Left ventricle myocardium inferior (tissue), 1 donor: ENCODE measurements around the gene PBX4. TPM values are rescaled to one million over a fixed set of nuclear protein-coding genes. Genes with fewer than 3 reads are reported as not detected.
A peak's percentile ranks its signal among the peaks of the same experiment; 100 is the strongest.

Experiments
- DNase-seq: peaks from one replicate; pipeline ENCODE4 v3.0.0-alpha.2; 2020
- H3K27ac ChIP-seq: fragments of 200-600 bp; replicated peaks from 2 replicates; pipeline ENCODE4 v1.8.0; 2021
- H3K27me3 ChIP-seq: fragments of 200-600 bp; 2 replicates; pipeline ENCODE4 v1.8.0; 2021; ENCODE audit warnings: low read depth
- H3K36me3 ChIP-seq: fragments of 200-600 bp; 2 replicates; pipeline ENCODE4 v1.8.0; 2021
- H3K4me1 ChIP-seq: fragments of 200-600 bp; 2 replicates; pipeline ENCODE4 v1.8.0; 2021
- H3K4me3 ChIP-seq: fragments of 200-600 bp; 2 replicates; pipeline ENCODE4 v1.8.0; 2021; ENCODE audit warnings: mild to moderate bottlenecking, moderate library complexity
- H3K9me3 ChIP-seq: fragments of 200-600 bp; replicated peaks from 2 replicates; pipeline ENCODE4 v1.8.0; 2021
- intact Hi-C: fragments of 100-400 bp; cut with micrococcal nuclease; formaldehyde crosslinking; loops from one replicate; pipeline ENCODE4 v1.11.0; 2022
- total RNA-seq: library from RNA; stranded (reverse); fragmentation: NEBNext Ultra II Directional; extraction: Animal tissue kit (Norgen Biotek cat#: 25700); gene quantifications from one replicate; pipeline ENCODE4 v1.2.1, GENCODE V29; 2021
- TF ChIP-seq, protein P1 (sequence below): fragments of 200-600 bp; IDR thresholded peaks from 2 replicates; pipeline ENCODE4 v1.8.0; 2021; ENCODE audit warnings: antibody characterized with exemption, mild to moderate bottlenecking, borderline replicate concordance
- donor health status: DM: no; HTN: yes; CAD: no; lungs with severe emphysema.

PBX4 gene
- total RNA-seq, 1 donor from 2014 or later = not detected

DNA sequence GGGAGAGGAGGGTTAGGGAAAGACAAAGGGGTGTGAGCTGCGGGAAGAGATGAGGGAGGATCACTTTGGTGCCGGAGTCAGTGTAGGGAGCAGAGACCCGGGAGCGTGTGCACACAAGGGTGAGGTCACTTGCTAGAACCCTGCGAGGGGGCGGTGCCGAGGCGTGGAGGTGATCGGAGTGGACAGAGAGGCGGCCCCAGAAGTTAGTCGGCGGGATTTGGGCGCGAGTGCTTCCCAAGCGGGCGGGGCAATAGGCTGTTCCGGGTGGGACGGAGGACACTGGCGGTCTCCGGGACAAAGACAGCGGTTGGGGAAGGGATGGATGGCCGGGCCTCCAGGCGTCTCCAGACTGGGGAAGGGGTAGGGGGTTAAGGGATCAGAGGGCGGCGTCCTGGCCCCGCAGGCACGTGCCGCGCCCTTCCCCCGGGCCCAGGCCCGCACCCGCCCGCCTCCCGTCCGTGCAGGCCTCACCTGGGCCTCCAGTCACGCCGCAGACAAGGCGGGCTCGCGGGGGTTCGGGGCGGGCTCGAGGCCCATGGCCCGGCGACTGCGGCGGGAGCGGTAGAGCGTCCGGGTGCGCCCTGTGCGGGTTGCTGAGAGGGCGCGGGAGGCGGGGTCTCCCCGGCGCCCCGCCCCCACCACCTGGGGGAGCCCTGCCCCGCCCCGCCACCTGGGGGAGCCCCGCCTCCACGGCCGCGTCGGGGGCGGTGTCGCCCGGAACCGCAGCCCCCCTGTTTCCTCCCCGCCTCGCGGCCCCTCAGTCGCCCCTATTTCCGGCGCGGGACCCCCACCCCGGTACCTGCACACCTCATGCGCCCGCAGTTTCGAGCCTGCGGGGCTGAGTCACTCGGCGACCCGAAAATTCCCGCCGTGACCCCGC is 9.4 kb upstream of the PBX4 start, which contains the start of gene LPAR2:
Gene LPAR2, minus strand, starts transcription at position 600 of the 880 bp plus-strand sequence. CDS start 945 bp downstream, outside the sequence.
- Histone ChIP-seq H3K27ac (no peak within 1 kb of the TSS), H3K9me3 (no peaks in the 10 kb centered on the region), H3K4me3 (peak within 1 kb of the TSS; percentile 62), H3K36me3 (no peaks in the 10 kb centered on the region), H3K4me1 (peaks cover 16% of the 10 kb centered on the region), H3K27me3 (peaks cover 32% of the 10 kb centered on the region)
- intact Hi-C loops = no loop called here
- no peak for DNase-seq
- TF ChIP-seq, protein P1, sequence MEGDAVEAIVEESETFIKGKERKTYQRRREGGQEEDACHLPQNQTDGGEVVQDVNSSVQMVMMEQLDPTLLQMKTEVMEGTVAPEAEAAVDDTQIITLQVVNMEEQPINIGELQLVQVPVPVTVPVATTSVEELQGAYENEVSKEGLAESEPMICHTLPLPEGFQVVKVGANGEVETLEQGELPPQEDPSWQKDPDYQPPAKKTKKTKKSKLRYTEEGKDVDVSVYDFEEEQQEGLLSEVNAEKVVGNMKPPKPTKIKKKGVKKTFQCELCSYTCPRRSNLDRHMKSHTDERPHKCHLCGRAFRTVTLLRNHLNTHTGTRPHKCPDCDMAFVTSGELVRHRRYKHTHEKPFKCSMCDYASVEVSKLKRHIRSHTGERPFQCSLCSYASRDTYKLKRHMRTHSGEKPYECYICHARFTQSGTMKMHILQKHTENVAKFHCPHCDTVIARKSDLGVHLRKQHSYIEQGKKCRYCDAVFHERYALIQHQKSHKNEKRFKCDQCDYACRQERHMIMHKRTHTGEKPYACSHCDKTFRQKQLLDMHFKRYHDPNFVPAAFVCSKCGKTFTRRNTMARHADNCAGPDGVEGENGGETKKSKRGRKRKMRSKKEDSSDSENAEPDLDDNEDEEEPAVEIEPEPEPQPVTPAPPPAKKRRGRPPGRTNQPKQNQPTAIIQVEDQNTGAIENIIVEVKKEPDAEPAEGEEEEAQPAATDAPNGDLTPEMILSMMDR = no peak

DNA sequence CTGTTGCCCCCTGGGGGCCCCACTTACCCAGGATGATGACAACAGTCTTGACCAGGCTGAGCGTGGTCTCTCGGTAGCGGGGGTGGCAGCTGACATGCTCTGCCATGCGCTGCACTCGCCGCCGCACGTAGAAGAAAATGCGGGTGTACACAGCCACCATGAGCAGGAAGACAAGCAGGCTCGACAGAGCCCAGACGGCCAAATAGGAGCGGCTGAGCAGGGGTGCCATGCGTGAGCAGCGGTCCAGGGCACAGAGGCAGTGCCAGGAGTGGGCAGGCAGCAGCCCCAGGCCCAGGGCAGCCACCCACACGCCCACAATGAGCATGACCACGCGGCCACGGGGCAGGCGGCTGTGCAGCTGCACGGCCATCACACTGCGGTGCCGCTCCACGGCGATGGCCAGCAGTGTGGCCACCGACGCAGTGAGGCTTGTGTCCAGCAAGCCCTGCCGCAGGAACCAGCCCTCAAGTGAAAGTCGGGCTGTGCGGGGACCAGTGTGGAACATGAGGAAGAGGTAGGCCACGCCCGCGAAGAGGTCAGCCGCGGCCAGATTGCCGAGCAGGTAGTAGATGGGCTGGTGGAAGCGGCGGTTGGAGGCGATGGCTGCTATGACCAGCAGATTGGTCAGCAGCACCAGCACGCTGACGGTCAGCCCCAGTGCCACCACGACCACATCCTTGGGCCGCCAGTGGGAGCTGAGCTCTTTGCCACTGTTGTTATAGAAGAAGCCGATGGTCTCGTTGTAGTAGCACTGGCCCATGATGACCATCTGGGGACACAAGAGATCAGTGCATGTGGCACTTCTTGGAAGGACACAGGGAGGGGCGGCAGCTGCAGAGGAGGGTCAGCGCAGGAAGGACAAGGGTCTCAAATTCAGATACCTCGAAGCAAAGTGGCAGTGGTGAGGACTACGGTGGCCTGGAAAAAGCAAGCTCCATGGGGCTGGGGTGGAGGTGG is 8.3 kb upstream of the PBX4 start:
- H3K4me3 ChIP-seq = peak overlapping the region; percentile 62
- intact Hi-C loops = no loop called here

DNA sequence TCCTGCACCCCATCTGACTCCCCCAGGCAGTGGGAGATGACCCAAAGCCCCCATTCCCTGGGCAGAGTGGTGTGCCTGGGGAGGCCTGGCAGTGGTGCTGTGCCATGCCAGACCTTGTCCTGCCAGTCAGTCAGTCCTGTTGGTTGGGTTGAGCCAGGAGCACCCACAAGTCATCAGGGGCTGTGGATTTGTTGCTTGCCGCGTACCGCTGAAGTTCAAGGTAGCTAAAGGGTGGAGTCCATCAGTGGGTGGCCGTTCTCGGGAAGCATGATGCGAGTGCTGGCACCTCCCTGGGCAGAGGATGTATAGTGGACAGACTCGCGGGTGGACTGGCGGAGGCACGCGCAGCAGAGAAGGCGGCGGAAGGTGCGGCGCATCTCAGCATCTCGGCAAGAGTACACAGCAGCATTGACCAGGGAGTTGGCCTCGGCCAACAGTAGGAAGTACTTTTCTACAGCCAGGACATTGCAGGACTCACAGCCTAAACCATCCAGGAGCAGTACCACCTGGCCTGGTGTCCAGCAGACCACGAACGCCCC is 5.6 kb upstream of the PBX4 start:
- no peak overlapping the region for H3K27ac ChIP-seq
- H3K9me3 ChIP-seq = no peaks in the 10 kb centered on the region
- intact Hi-C loops = no loop called here
- peaks cover 54% of the 10 kb centered on the region for H3K27me3 ChIP-seq
- H3K4me3 ChIP-seq = no peak overlapping the region
- H3K4me1 ChIP-seq = peaks cover 16% of the 10 kb centered on the region
- no peaks in the 10 kb centered on the region for H3K36me3 ChIP-seq
- DNase-seq = no peak
- TF ChIP-seq, protein P1 = no peak

More for the DNA sequence above, 8.3 kb upstream of the PBX4 start:
- Histone ChIP-seq H3K27ac (no peak overlapping the region), H3K36me3 (no peaks in the 10 kb centered on the region), H3K9me3 (no peaks in the 10 kb centered on the region), H3K4me1 (peaks cover 16% of the 10 kb centered on the region), H3K27me3 (peaks cover 34% of the 10 kb centered on the region)
- TF ChIP-seq, protein P1 = no peak
- DNase-seq = no peak

DNA sequence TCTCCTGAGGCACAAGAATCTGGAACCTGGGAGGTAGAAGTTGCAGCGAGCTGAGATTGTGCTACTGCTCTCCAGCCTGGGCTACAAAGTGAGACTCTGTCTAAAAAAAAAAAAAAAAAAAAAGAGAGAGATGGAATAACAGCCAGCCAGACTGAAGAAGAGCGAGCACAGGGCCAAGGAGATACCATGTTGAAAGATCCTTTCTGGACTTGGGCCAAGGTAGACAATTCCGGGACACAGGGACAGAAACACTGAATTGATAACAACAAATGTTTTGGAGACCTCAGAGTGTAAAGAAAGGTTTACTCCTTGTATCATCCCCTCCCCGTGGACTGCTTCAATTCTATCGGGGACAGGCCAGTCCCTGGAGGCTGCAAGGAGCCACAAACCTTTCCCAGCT is 4.9 kb upstream of the PBX4 start:
- Histone ChIP-seq H3K27me3 (peaks cover 55% of the 10 kb centered on the region), H3K36me3 (no peaks in the 10 kb centered on the region), H3K4me1 (peaks cover 15% of the 10 kb centered on the region), H3K27ac (no peak overlapping the region), H3K4me3 (no peak overlapping the region), H3K9me3 (no peaks in the 10 kb centered on the region)
- intact Hi-C loops = no loop called here
- TF ChIP-seq, protein P1 = no peak
- no peak for DNase-seq

DNA sequence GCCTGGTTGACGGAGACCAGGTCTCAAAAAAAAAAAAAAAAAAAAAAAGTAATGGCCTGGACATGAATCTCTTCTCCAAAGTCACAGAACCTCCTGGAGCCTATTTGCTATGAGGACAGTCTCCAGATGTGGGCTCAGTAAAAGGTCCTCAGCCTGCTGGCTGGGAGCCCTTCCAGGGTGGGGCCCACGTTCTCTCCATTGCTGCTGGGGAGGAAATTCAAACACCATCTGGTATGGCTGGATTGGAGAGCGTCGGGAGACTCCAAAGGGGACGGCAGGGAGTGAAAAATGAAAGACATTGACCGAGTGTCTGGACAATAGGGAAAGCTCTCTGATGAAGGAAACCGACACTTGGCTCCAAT is 1.3 kb upstream of the PBX4 start:
- TF ChIP-seq, protein P1 = no peak
- H3K4me3 ChIP-seq = no peak overlapping the region
- peaks cover 65% of the 10 kb centered on the region for H3K27me3 ChIP-seq
- intact Hi-C loops = no loop called here
- no peaks in the 10 kb centered on the region for H3K9me3 ChIP-seq
- no peak overlapping the region for H3K27ac ChIP-seq
- no peak for DNase-seq
- H3K4me1 ChIP-seq = peaks cover 8% of the 10 kb centered on the region
- H3K36me3 ChIP-seq = no peaks in the 10 kb centered on the region
